AML-193 (cell line): ENCODE measurements around the gene MAPKAP1.

Source experiments
- DNase-seq, 2 experiments: peaks; one replicate each; lab custom pipeline; 2025; lab: John Stamatoyannopoulos, UW

MAPKAP1 gene

DNA sequence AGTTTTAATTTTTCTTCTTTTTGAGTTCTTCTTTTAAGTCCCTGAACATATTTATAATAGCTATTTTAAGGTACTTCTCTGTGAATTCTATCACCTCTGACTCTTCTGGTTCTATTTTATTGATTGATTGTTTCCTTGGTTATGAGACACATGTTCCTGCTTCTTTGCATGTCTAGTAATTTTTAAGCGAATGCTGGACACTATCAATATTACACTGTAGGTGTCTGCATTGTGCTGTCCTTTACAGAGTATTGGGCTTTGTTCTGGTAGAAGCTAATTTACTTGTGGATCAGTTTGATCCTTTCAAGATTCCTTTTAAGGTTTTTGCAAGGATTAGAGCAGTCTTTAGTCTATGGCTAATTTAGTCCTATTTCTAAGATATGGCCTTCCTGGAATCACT is 249.7 kb downstream of the MAPKAP1 start:
- DNase-seq, result no peak

DNA sequence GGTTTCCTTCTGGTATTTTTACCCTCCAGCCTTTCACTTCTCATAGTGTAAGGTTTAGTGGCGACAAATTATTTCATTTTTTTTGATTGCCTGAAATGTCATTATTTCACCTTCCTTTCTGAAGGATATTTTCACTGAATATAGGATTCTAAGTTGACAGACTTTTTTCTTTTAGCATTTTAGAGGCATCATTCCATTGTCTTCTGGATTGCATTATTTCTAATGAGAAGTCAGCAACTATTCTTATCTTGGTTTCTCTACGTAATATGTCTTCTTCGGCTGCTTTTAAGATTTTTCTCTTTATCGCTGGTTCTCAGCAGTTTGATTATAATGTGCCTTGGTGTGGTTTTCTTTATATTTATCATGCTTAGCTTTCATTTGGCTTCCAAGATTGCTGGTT is 251.1 kb downstream of the MAPKAP1 start:
- no peak for DNase-seq

DNA sequence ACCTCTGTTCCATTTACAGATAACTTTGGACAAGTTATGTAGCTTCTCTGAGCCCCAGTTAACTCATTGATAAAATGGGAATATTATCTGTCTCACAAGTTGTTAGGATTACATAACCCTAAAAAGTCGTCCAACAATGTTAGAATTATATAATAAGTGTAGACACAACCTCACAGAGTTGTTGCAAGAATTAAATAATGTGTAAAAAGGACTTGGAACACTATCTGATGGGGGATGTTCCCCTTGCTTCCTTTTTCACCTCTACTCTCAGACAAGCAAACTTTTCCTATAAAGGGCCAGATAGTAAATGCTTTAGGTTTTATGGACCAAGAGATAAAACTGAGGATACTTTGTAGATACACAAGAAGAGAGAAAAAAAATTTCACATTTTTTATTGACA is 251.9 kb downstream of the MAPKAP1 start:
- DNase-seq, result no peak

DNA sequence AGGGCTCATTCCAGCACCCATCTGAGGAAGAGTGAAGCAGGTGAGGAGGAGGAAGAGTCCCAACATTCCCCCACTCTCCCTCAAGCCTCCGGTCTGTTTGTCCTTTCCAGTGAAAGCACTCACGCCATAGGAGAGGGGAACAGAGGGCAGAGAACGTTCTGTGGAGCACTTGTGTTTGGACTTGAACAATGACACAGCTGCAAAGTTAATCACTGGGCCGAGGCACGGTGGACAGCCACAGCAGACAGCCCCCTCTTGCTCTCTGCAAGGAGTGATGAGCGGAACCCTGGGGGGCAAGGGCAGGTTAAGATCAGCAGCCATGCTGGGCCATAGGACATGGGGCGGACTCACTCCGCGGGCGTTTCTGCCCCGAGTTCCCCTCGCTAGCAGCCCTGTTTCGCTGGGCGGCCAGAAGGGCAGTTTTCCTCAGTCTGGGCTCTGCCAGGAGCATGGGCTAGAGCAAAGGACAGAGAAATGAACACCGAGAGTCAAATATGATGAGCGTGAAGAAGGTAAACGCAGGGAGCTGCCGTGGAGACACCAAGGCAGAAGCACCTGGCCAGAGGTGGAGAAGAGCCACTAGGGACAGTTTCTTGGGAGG is 259.7 kb downstream of the MAPKAP1 start:
- DNase-seq, result no peak

- no peak for DNase-seq
Observed at GRCh38 chr9:125446561-125447094, 260.4 kb downstream of the MAPKAP1 start.

DNA sequence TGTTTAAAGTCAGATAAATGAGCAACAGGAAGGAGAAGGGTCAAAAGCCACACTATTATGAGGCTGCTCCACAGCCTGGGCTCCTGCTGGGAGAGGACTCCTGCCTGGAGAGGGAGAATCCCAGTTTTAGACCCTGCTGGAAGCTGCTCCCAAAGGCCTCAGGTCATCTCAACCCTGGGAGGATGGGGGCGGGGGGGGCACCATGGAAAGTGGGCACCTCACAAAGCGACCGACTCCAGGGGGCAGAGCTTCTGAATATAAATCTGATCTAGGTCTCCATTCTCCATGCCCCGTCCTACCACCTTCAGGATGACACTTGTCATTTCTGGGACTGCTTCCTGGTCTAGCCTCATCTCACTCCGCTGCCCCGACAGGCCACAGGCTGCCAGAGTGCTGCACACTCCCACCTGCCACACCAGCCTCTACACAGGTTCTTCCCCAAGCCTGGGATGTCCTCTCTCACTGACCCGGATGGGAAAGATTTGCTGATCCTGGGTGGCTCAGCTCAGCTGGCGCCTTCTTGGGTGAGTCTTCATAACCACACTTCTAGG is 262.0 kb downstream of the MAPKAP1 start:
- no peak for DNase-seq

- no peak for DNase-seq
Observed at GRCh38 chr9:125444166-125444565, 262.8 kb downstream of the MAPKAP1 start.

DNA sequence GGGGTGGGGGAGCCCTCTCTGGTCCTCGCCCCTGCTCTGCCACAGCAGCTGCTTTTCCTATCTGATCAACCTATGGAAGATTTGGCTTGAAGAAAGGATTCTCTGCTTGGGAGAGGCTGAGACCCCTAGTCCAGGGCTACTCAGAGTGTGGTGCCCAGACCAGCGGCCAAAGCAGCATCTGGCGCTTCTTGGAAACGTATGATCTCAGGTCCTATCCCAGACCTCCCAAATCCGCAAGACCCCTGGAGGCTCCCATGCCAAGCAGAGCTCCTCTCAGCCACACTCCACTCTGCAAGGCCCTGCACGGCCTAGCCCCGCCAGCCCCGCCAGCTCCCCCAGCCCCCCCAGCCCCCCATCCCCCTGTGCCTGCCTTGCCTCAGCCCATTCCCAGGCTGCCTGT is 263.6 kb downstream of the MAPKAP1 start:
- DNase-seq, result no peak

DNA sequence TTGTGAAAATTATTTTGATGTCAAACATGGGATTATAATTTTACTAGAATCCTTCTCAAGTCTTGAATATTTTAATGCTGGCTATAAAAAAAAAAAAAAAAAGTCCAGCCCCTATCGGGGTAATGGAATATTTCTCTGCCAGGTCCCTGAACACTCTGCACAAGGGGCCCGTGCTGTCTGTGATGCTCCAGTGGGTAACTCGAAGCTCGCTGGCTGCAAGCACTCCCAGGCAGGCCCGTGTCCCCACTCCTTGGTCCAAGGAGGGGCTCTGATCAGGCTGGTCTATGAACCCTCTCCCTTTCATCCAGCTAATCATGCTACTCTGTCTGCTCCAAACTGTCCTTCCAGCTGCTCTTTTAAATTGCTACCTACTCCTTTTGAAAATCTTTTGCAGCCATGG is 264.6 kb downstream of the MAPKAP1 start:
- DNase-seq, result no peak

- no peak for DNase-seq
Observed at GRCh38 chr9:125440411-125440810, 266.6 kb downstream of the MAPKAP1 start.

- DNase-seq, result no peak
Observed at GRCh38 chr9:125439434-125440272, 267.4 kb downstream of the MAPKAP1 start.

GRCh38 chr9:125438506-125439433 is 268.2 kb downstream of the MAPKAP1 start:
- no peak for DNase-seq

DNA sequence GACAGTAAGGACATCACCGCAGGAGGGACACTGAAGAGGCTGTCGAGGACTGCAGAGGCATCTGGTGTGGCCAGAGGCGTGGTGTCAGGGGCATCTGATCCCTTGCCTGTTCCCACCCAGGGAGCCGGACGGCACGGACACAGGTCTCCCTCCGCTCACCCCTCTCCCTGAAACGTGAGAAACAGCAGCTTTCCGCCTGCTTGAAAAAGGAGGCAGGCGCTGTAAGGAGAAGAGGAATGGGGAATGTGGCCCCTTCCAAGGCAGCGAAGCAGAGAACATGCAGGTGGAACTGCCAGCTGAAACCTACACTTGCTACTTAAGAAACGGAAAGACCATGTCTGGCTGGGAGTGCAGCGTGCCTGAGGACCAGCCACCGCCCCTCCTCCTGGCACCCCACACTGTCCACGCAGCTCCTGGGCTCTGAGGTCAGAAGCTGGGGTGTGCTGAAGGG is 269.2 kb downstream of the MAPKAP1 start:
- DNase-seq, result no peak

- no peak for DNase-seq
Observed at GRCh38 chr9:125436613-125437443, 270.2 kb downstream of the MAPKAP1 start.

DNA sequence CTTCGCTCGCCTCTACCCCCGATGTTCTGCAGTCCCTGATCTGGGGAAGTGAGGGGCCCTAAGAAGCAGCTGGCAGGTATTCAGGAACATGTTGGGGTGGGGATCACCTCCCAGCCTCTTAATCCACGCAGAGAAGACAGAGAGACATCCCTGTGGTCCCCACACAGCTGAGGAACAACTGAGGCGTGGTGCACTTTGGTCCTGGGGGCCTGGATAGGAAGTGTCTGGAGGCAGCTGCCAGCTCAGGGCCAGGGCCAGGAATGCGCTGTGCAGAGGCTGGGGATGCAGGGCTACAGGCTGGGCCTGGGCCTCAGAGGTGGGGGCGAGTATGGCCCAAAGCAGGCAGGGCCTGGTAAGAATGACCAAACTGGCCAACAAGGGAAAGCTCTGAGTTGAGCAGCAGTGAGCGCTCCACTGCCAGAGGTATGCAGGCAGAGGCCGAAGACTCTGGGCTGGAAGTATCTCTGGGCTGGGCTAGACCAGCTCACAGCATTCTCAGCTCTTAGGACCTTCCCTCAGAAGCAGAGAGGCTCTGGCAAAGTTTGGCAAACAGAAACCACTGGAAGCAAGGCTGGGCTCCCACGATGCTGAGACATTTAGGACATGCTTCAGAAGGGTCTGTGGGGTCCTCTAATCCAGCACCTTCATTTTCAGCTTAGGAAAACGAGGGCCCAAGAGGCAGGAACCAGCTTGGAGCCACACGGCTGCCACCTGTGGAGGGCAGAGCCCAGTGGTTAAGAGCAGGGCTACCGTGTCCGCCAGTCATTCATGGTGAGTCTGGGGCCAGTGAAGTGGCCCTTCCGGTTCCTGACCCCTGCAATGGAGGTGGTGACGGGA is 271.0 kb downstream of the MAPKAP1 start:
- DNase-seq, result no peak

GRCh38 chr9:125434986-125435775 is 271.8 kb downstream of the MAPKAP1 start:
- DNase-seq, result no peak

DNA sequence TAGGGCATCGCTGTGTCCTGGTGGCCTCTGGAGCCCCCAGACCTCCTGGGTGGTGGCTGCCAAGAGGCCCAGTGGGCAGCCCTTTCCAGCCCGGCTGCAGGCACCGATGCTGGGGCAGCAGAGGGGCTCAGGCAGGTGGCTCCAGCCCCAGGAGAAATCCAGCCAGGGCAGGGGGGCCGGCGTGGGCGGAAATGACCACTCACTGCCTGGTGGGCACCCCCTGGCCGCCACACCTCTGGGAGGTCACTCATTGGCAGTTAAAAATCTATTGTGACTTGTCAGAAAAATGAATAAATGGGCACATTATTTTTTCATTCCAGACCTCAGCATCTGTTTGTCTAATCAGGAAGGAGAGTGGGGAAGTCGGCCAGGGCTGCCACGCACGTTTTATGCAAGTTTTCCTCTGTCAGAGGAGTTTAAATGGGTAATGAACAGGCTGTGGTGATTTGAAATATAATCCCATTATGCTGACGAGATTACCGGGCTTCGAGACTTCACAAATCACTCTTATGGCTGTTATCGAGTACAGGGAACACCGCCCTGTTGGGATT is 273.5 kb downstream of the MAPKAP1 start:
- no peak for DNase-seq

GRCh38 chr9:125432715-125433385 is 274.2 kb downstream of the MAPKAP1 start:
- no peak for DNase-seq
